Endothelial cell of umbilical vein (primary cell): Measurements from ENCODE around the gene CCDC12. TPM values are rescaled to one million over a fixed set of nuclear protein-coding genes. Genes with fewer than 3 reads are reported as not detected.

Experiments
- BruUV-seq: library from RNA; stranded (reverse); fragments of 400-500 nt; replicated peaks from 2 replicates; lab custom pipeline; 2021; lab: Mats Ljungman, UMichigan
- CTCF ChIA-PET: fragments of 300-600, 350-600 bp; sonication (Branson Sonifier 250); formaldehyde crosslinking; loops from one replicate; lab custom pipeline; 2021; ENCODE audit warnings: antibody characterized with exemption, inconsistent platforms; lab: Charles Lee
- POLR2A ChIA-PET: fragments of 300-600, 350-600 bp; sonication (Branson Sonifier 250); formaldehyde crosslinking; loops from one replicate; lab custom pipeline; 2021; ENCODE audit warnings: antibody characterized with exemption, inconsistent platforms; lab: Charles Lee
- DNase-seq: peaks from one replicate; pipeline ENCODE4 v3.0.0-alpha.2; 2011; ENCODE audit warnings: low read depth, low spot score
- FAIRE-seq: peaks from 2 replicates; lab custom pipeline; 2011; peaks lifted over from hg19 to GRCh38; lab: Jason Lieb, UNC
- H2AFZ ChIP-seq: 2 replicates; pipeline ENCODE4 v1.6.0; 2012; ENCODE audit warnings: low read depth, low read length, control low read depth, inconsistent platforms
- H3K27ac ChIP-seq: 2 replicates; pipeline ENCODE4 v1.5.1; 2011; ENCODE audit warnings: low read depth, mild to moderate bottlenecking, control low read depth, low read length, moderate library complexity; ENCODE audit not compliant: insufficient read depth
- H3K27me3 ChIP-seq, 2 experiments: 2 replicates each; pipeline versions ENCODE4 v1.6.0 to v1.6.1; 2011; ENCODE audit warnings: low read length in 2 of 2, mixed read lengths in 1 of 2; ENCODE audit not compliant: control insufficient read depth in 2 of 2, insufficient read depth in 2 of 2
- H3K36me3 ChIP-seq, 2 experiments: 2 replicates in 1 of 2; 3 replicates in 1 of 2; pipeline ENCODE4 v1.5.1; 2011; ENCODE audit warnings: low read length in 2 of 2, mild to moderate bottlenecking in 1 of 2, moderate library complexity in 1 of 2; ENCODE audit not compliant: control insufficient read depth in 2 of 2, insufficient read depth in 2 of 2; ENCODE audit errors: extremely low read depth in 1 of 2
- H3K4me1 ChIP-seq: 3 replicates; pipeline ENCODE4 v1.5.1; 2011; ENCODE audit warnings: mild to moderate bottlenecking, low read length; ENCODE audit not compliant: control insufficient read depth, insufficient read depth; ENCODE audit errors: extremely low read depth
- H3K4me2 ChIP-seq: 2 replicates; pipeline ENCODE4 v1.6.1; 2011; ENCODE audit warnings: low read length, control low read depth, mixed read lengths; ENCODE audit not compliant: insufficient read depth
- H3K4me3 ChIP-seq, 3 experiments: fragments of 200-600 bp in 1 of 3; sonication (generic), shearing (Covaris generic) in 1 of 3; replicated peaks in 1 of 3; 2 replicates each; pipeline ENCODE4 v1.5.1; 2011 to 2016; ENCODE audit warnings: control low read depth in 3 of 3, low read length in 3 of 3, mild to moderate bottlenecking in 2 of 3, inconsistent platforms in 1 of 3, low read depth in 1 of 3, moderate library complexity in 1 of 3; ENCODE audit not compliant: insufficient read depth in 1 of 3
- H3K79me2 ChIP-seq: 2 replicates; pipeline ENCODE4 v1.6.0; 2012; ENCODE audit warnings: low read length, inconsistent platforms; ENCODE audit not compliant: control insufficient read depth, insufficient read depth
- H3K9ac ChIP-seq: replicated peaks from 2 replicates; pipeline ENCODE3; 2011; ENCODE audit warnings: low read length, control low read depth; ENCODE audit not compliant: insufficient read depth; ENCODE audit errors: extremely low read depth
- H3K9me1 ChIP-seq: replicated peaks from 3 replicates; pipeline ENCODE4 v1.6.0; 2011; ENCODE audit warnings: mild to moderate bottlenecking, low read length; ENCODE audit not compliant: control insufficient read depth, insufficient read depth; ENCODE audit errors: extremely low read depth
- H3K9me3 ChIP-seq: replicated peaks from 2 replicates; pipeline ENCODE4 v1.5.1; 2012; ENCODE audit warnings: low read length, inconsistent platforms; ENCODE audit not compliant: control insufficient read depth, insufficient read depth
- H4K20me1 ChIP-seq: replicated peaks from 2 replicates; pipeline ENCODE3; 2011; ENCODE audit warnings: mild to moderate bottlenecking, low read length; ENCODE audit not compliant: control insufficient read depth, insufficient read depth; ENCODE audit errors: extremely low read depth
- FOS ChIP-seq: IDR thresholded peaks from 2 replicates; pipeline ENCODE4 v1.6.1; 2011; ENCODE audit warnings: mild to moderate bottlenecking, low read length, moderate library complexity, borderline replicate concordance; ENCODE audit not compliant: insufficient read depth
- GATA2 ChIP-seq: IDR thresholded peaks from 2 replicates; pipeline ENCODE4 v1.7.0; 2011; ENCODE audit warnings: low read depth, mild to moderate bottlenecking, moderate library complexity, mixed read lengths, low read length; ENCODE audit not compliant: insufficient read length, insufficient read depth
- JUN ChIP-seq: IDR thresholded peaks from 2 replicates; pipeline ENCODE4 v1.6.1; 2011; ENCODE audit warnings: borderline replicate concordance, low read depth; ENCODE audit not compliant: insufficient read length, insufficient read depth
- POLR2A ChIP-seq: IDR thresholded peaks from 2 replicates; pipeline ENCODE4 v1.6.1; 2012; ENCODE audit warnings: low read depth, mild to moderate bottlenecking, control low read depth, low read length
- POLR2AphosphoS5 ChIP-seq: IDR thresholded peaks from 2 replicates; pipeline ENCODE4 v1.6.1; 2012; ENCODE audit warnings: low read depth, mild to moderate bottlenecking, control low read depth, low read length, moderate library complexity; ENCODE audit not compliant: insufficient read depth
- dilution Hi-C: fragments of 300-500 bp; cut with MboI; formaldehyde crosslinking; loops from one replicate; pipeline ENCODE4 v1.15.0; 2019; ENCODE audit warnings: low sequenced_read_pairs; ENCODE audit not compliant: extremely low pct_ligation_motif_present
- intact Hi-C: fragments of 100-400 bp; cut with micrococcal nuclease; formaldehyde crosslinking; loops from one replicate; pipeline ENCODE4 v1.10.0; 2022
- polyA plus RNA-seq, 4 experiments: library from polyadenylated mRNA; depleted of rRNA in 3 of 4; stranded (reverse) in 3 of 4; unstranded in 1 of 4; fragments of >200 nt; gene quantifications; 2 replicates each; pipeline versions ENCODE4 v1.2.1 to v1.2.3, GENCODE V29; 2011 to 2012; ENCODE audit warnings: missing spikeins in 1 of 4
- total RNA-seq: library from RNA; stranded (reverse); gene quantifications from 2 replicates; pipeline ENCODE4 v1.2.3, GENCODE V29; 2021
- TF ChIP-seq, protein P1 (sequence below), 2 donors: IDR thresholded peaks; 1 replicate in 1 of 2; 2 replicates in 1 of 2; pipeline ENCODE4 v1.5.1; 2011; ENCODE audit warnings: low read length in 2 of 2, mild to moderate bottlenecking in 2 of 2, moderate library complexity in 2 of 2, control low read depth in 1 of 2, inconsistent platforms in 1 of 2, low read depth in 1 of 2; ENCODE audit not compliant: insufficient read depth in 1 of 2; ENCODE audit errors: extremely low read depth in 1 of 2
- TF ChIP-seq, protein P2 (sequence below): IDR thresholded peaks from 2 replicates; pipeline ENCODE4 v1.6.1; 2011; ENCODE audit not compliant: insufficient read depth, insufficient read length

The CCDC12 gene
- total and polyA plus RNA-seq, 2 donors (not counting 3 experiments of a cell fraction or from before 2014, with no cell fraction given): 35.1 to 50.5 TPM

DNA sequence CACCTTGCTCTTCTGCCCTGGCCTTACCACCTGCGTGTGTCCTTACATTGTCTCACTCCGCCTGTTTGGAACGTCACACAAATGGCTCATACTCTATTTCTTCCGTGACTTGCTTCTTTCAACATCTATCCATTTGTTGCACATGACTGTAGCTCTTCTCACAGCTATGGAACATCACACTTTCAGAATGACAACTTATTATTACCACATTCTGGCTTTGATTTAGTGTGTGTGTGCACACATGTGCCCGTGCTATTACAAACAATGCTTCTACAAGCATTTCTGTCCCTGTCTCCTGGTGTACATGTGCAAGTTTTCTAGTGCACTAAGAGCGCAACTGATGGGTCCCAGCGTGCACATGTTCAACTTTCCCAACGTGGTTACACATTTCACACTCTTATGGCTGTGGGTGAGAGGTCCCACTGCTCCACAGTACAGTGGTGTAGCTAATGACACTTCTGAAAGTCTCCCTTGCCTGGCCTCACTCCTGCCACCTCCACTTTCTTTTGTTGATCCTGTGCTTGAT is 61.2 kb downstream of the CCDC12 start:
- no peaks in the 10 kb centered on the region for H3K9me3 ChIP-seq
- peaks cover 6% of the 10 kb centered on the region for H3K4me1 ChIP-seq
- H4K20me1 ChIP-seq: no peaks in the 10 kb centered on the region
- no peak overlapping the region for H2AFZ ChIP-seq
- no peak overlapping the region for H3K27ac ChIP-seq
- H3K9ac ChIP-seq: no peak overlapping the region
- no peaks in the 10 kb centered on the region for H3K79me2 ChIP-seq
- intact Hi-C loops (no loop called here), dilution Hi-C loops (no loop called here)
- TF ChIP-seq, protein P1, sequence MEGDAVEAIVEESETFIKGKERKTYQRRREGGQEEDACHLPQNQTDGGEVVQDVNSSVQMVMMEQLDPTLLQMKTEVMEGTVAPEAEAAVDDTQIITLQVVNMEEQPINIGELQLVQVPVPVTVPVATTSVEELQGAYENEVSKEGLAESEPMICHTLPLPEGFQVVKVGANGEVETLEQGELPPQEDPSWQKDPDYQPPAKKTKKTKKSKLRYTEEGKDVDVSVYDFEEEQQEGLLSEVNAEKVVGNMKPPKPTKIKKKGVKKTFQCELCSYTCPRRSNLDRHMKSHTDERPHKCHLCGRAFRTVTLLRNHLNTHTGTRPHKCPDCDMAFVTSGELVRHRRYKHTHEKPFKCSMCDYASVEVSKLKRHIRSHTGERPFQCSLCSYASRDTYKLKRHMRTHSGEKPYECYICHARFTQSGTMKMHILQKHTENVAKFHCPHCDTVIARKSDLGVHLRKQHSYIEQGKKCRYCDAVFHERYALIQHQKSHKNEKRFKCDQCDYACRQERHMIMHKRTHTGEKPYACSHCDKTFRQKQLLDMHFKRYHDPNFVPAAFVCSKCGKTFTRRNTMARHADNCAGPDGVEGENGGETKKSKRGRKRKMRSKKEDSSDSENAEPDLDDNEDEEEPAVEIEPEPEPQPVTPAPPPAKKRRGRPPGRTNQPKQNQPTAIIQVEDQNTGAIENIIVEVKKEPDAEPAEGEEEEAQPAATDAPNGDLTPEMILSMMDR (IDR thresholded peaks at IDR 0.05; ENCODE audit: extremely low read depth in 1 of 2, insufficient read depth in 1 of 2, low read depth in 1 of 2, low read length in 2 of 2): no peak
- TF ChIP-seq POLR2A: no peak
- no peak for TF ChIP-seq JUN
- TF ChIP-seq POLR2AphosphoS5: no peak
- TF ChIP-seq, protein P2, sequence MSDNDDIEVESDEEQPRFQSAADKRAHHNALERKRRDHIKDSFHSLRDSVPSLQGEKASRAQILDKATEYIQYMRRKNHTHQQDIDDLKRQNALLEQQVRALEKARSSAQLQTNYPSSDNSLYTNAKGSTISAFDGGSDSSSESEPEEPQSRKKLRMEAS: no peak
- TF ChIP-seq FOS: no peak
- TF ChIP-seq GATA2: no peak
- POLR2A ChIA-PET: no interaction called here
- no peak for FAIRE-seq
- H3K27me3 ChIP-seq: no peaks in the 10 kb centered on the region
- no peak for DNase-seq
- no peak overlapping the region for H3K4me3 ChIP-seq
- no peak overlapping the region for H3K4me2 ChIP-seq
- BruUV-seq: no TSS peak
- no peaks in the 10 kb centered on the region for H3K9me1 ChIP-seq
- H3K36me3 ChIP-seq: peaks cover 1 to 2% of the 10 kb centered on the region in 2 experiments
- CTCF ChIA-PET: interaction anchor here (2.5 kb wide), 1 partner anchor 20 kb away, joined by 10 read pairs; no protein-coding TSS in a partner anchor
